H9 (cell line): ENCODE measurements around the gene PIGM. TPM values are rescaled to one million over a fixed set of nuclear protein-coding genes. Genes with fewer than 3 reads are reported as not detected.

ENCODE experiments used
- DNase-seq: peaks from one replicate; pipeline ENCODE4 v3.0.0-alpha.2; 2017
- H2AFZ ChIP-seq: one replicate; pipeline ENCODE4 v1.6.1; 2013; ENCODE audit warnings: mild to moderate bottlenecking, low read length, control low read depth, moderate library complexity
- H2AK5ac ChIP-seq: 2 replicates; pipeline ENCODE4 v1.6.1; 2013; ENCODE audit warnings: low read length, control low read depth, mixed read lengths; ENCODE audit not compliant: insufficient read length
- H2BK120ac ChIP-seq: one replicate; pipeline ENCODE4 v1.6.1; 2013; ENCODE audit warnings: low read depth, mild to moderate bottlenecking, low read length, control low read depth, inconsistent platforms; ENCODE audit not compliant: poor library complexity, severe bottlenecking
- H2BK12ac ChIP-seq: 2 replicates; pipeline ENCODE4 v1.6.1; 2013; ENCODE audit warnings: low read length, control low read depth, mixed read lengths, low read depth; ENCODE audit not compliant: insufficient read length
- H2BK15ac ChIP-seq: 2 replicates; pipeline ENCODE4 v1.6.1; 2013; ENCODE audit warnings: low read depth, low read length, control low read depth
- H2BK20ac ChIP-seq: one replicate; pipeline ENCODE4 v1.6.1; 2013; ENCODE audit warnings: low read depth, mild to moderate bottlenecking, low read length, control low read depth, inconsistent platforms; ENCODE audit not compliant: poor library complexity, severe bottlenecking
- H2BK5ac ChIP-seq: 2 replicates; pipeline ENCODE4 v1.6.1; 2013; ENCODE audit warnings: low read length, control low read depth, mixed read lengths; ENCODE audit not compliant: insufficient read length
- H3K14ac ChIP-seq: 2 replicates; pipeline ENCODE4 v1.6.1; 2013; ENCODE audit warnings: low read length, control low read depth; ENCODE audit not compliant: insufficient read depth
- H3K18ac ChIP-seq: 2 replicates; pipeline ENCODE4 v1.6.1; 2013; ENCODE audit warnings: low read depth, mild to moderate bottlenecking, mixed read lengths, low read length, control low read depth; ENCODE audit not compliant: insufficient read length
- H3K23ac ChIP-seq: 2 replicates; pipeline ENCODE4 v1.6.1; 2013; ENCODE audit warnings: low read length, control low read depth, mixed read lengths, low read depth; ENCODE audit not compliant: insufficient read length
- H3K23me2 ChIP-seq: 2 replicates; pipeline ENCODE4 v1.6.1; 2013; ENCODE audit warnings: low read depth, mild to moderate bottlenecking, mixed read lengths, low read length, control low read depth; ENCODE audit not compliant: insufficient read length, poor library complexity, severe bottlenecking
- H3K27ac ChIP-seq: 2 replicates; pipeline ENCODE4 v1.5.1; 2013; ENCODE audit warnings: low read length, control low read depth, mixed read lengths, low read depth; ENCODE audit not compliant: insufficient read length
- H3K27me3 ChIP-seq: 2 replicates; pipeline ENCODE4 v1.6.1; 2013; ENCODE audit warnings: low read length, control low read depth, inconsistent platforms; ENCODE audit not compliant: insufficient read depth
- H3K4ac ChIP-seq: 2 replicates; pipeline ENCODE4 v1.6.1; 2013; ENCODE audit warnings: low read depth, mild to moderate bottlenecking, control low read depth, inconsistent platforms, low read length, moderate library complexity
- H3K4me1 ChIP-seq: 2 replicates; pipeline ENCODE4 v1.6.1; 2013; ENCODE audit warnings: low read length, control low read depth, inconsistent platforms; ENCODE audit not compliant: insufficient read depth
- H3K4me2 ChIP-seq: 2 replicates; pipeline ENCODE4 v1.6.1; 2013; ENCODE audit warnings: low read length, control low read depth, mixed read lengths; ENCODE audit not compliant: insufficient read length, insufficient read depth
- H3K56ac ChIP-seq: 2 replicates; pipeline ENCODE4 v1.6.1; 2013; ENCODE audit warnings: low read depth, mild to moderate bottlenecking, mixed read lengths, low read length, control low read depth; ENCODE audit not compliant: insufficient read length
- H3K79me1 ChIP-seq: 2 replicates; pipeline ENCODE4 v1.6.1; 2013; ENCODE audit warnings: low read depth, mild to moderate bottlenecking, moderate library complexity, low read length, control low read depth, inconsistent platforms; ENCODE audit not compliant: insufficient read depth, poor library complexity, severe bottlenecking
- H3K79me2 ChIP-seq: 2 replicates; pipeline ENCODE4 v1.6.1; 2013; ENCODE audit warnings: low read length, control low read depth, inconsistent platforms; ENCODE audit not compliant: insufficient read depth
- H3K9ac ChIP-seq: 2 replicates; pipeline ENCODE4 v1.6.1; 2013; ENCODE audit warnings: low read length, control low read depth, mixed read lengths; ENCODE audit not compliant: insufficient read length; ENCODE audit errors: extremely low read depth
- H3K9me3 ChIP-seq: one replicate; pipeline ENCODE4 v1.6.1; 2013; ENCODE audit warnings: low read depth, low read length, inconsistent platforms; ENCODE audit not compliant: control insufficient read depth
- H3T11ph ChIP-seq: one replicate; pipeline ENCODE4 v1.6.1; 2013; ENCODE audit warnings: mild to moderate bottlenecking, low read length, control low read depth, inconsistent platforms
- H4K20me1 ChIP-seq: one replicate; pipeline ENCODE4 v1.6.1; 2013; ENCODE audit not compliant: control insufficient read depth, insufficient read length, insufficient read depth
- H4K5ac ChIP-seq: 2 replicates; pipeline ENCODE4 v1.6.1; 2013; ENCODE audit warnings: low read depth, mild to moderate bottlenecking, mixed read lengths, low read length, control low read depth; ENCODE audit not compliant: insufficient read length
- H4K8ac ChIP-seq: replicated peaks from 2 replicates; pipeline ENCODE4 v1.6.1; 2013; ENCODE audit warnings: low read length, control low read depth, mixed read lengths, low read depth; ENCODE audit not compliant: insufficient read length
- H4K91ac ChIP-seq: 2 replicates; pipeline ENCODE4 v1.6.1; 2013; ENCODE audit warnings: low read depth, mild to moderate bottlenecking, moderate library complexity, mixed read lengths, low read length, control low read depth; ENCODE audit not compliant: insufficient read length
- H3K27ac Mint-ChIP-seq, 3 experiments: 2 replicates in 2 of 3; 3 replicates in 1 of 3; pipeline ENCODE4 v1.8.0; 2020 to 2021; ENCODE audit warnings: mixed read lengths in 3 of 3, mild to moderate bottlenecking in 1 of 3, moderate library complexity in 1 of 3
- H3K27me3 Mint-ChIP-seq: 2 replicates; pipeline ENCODE4 v1.8.0; 2021; ENCODE audit warnings: low read depth, mild to moderate bottlenecking, moderate library complexity, mixed read lengths
- H3K36me3 Mint-ChIP-seq, 3 experiments: 2 replicates in 2 of 3; 3 replicates in 1 of 3; pipeline ENCODE4 v1.8.0; 2020 to 2021; ENCODE audit warnings: low read depth in 3 of 3, mixed read lengths in 3 of 3; ENCODE audit not compliant: insufficient read depth in 1 of 3
- H3K4me1 Mint-ChIP-seq, 2 experiments: 2 replicates each; pipeline ENCODE4 v1.8.0; 2020; ENCODE audit warnings: mixed read lengths in 2 of 2
- H3K4me3 Mint-ChIP-seq, 2 experiments: 2 replicates in 1 of 2; 3 replicates in 1 of 2; pipeline ENCODE4 v1.8.0; 2020 to 2021; ENCODE audit warnings: mild to moderate bottlenecking in 2 of 2, mixed read lengths in 2 of 2, moderate library complexity in 1 of 2
- H3K9me3 Mint-ChIP-seq, 2 experiments: 2 replicates in 1 of 2; 3 replicates in 1 of 2; pipeline ENCODE4 v1.8.0; 2020; ENCODE audit warnings: mild to moderate bottlenecking in 2 of 2, mixed read lengths in 2 of 2, moderate library complexity in 1 of 2
- total RNA-seq: library from RNA; stranded (reverse); gene quantifications from 2 replicates; pipeline ENCODE4 v1.2.1, GENCODE V29; 2021
- TF ChIP-seq, protein P1 (sequence below): fragments of 200-600 bp; sonication (generic); conservative IDR thresholded peaks from 3 replicates; pipeline ENCODE4 v1.8.0; 2021; ENCODE audit warnings: antibody characterized with exemption, mild to moderate bottlenecking

The PIGM gene
- total RNA-seq, 1 experiment from 2014 or later: 5.9 TPM

DNA sequence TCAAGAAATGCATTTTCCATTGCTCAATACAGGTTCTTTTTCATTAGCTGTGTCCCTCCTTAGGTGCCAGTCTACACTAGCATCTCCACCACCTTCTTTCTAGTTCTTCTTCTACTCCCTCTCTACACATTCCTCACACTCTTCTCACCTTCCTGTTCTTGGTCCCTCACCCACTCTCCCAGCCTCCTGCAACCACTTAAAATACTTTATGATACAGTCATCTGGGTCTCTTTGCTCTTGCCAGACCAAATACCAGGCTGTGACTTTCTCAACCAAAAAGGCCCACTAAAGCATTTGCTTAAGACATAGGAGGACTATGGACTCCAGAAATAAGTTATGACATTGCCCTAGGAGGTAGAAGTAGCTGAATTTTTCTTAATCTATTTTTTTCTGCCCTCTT lies 35.1 kb downstream of the PIGM start:
- Histone ChIP-seq H4K91ac (no peak overlapping the region), H3K27ac (no peak overlapping the region), H2AFZ (no peak overlapping the region), H3K14ac (no peak overlapping the region), H3K4me2 (no peak overlapping the region), H3K9ac (no peak overlapping the region), H3K23me2 (no peaks in the 10 kb centered on the region), H3K4ac (no peak overlapping the region), H3K27me3 (no peaks in the 10 kb centered on the region), H2BK20ac (no peak overlapping the region), H2BK12ac (no peak overlapping the region), H3K23ac (no peak overlapping the region), H3K4me1 (no peaks in the 10 kb centered on the region), H3T11ph (no peak overlapping the region), H2BK15ac (no peak overlapping the region), H4K8ac (no peak overlapping the region), H2BK5ac (no peak overlapping the region), H4K5ac (no peak overlapping the region), H3K56ac (no peak overlapping the region), H3K18ac (no peak overlapping the region), H2AK5ac (no peak overlapping the region), H3K9me3 (no peaks in the 10 kb centered on the region), H4K20me1 (no peaks in the 10 kb centered on the region), H2BK120ac (no peak overlapping the region), H3K79me1 (no peaks in the 10 kb centered on the region), H3K79me2 (no peaks in the 10 kb centered on the region)
- Mint-ChIP-seq H3K9me3 (no peaks in the 10 kb centered on the region), H3K27me3 (peaks cover 9% of the 10 kb centered on the region), H3K36me3 (no peaks in the 10 kb centered on the region), H3K4me3 (no peak overlapping the region), H3K27ac (no peak overlapping the region), H3K4me1 (peaks cover 3 to 4% of the 10 kb centered on the region in 2 experiments; a peak in 2 of 4 replicates)
- no peak for DNase-seq
- TF ChIP-seq, protein P1, sequence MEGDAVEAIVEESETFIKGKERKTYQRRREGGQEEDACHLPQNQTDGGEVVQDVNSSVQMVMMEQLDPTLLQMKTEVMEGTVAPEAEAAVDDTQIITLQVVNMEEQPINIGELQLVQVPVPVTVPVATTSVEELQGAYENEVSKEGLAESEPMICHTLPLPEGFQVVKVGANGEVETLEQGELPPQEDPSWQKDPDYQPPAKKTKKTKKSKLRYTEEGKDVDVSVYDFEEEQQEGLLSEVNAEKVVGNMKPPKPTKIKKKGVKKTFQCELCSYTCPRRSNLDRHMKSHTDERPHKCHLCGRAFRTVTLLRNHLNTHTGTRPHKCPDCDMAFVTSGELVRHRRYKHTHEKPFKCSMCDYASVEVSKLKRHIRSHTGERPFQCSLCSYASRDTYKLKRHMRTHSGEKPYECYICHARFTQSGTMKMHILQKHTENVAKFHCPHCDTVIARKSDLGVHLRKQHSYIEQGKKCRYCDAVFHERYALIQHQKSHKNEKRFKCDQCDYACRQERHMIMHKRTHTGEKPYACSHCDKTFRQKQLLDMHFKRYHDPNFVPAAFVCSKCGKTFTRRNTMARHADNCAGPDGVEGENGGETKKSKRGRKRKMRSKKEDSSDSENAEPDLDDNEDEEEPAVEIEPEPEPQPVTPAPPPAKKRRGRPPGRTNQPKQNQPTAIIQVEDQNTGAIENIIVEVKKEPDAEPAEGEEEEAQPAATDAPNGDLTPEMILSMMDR: no peak
